Spleen (tissue), 11 donors: ENCODE data around the gene DAZAP1. TPM values are rescaled to one million over a fixed set of nuclear protein-coding genes. Genes with fewer than 3 reads are reported as not detected.

Experiments
- DNase-seq: peaks from one replicate; pipeline ENCODE4 v3.0.0-alpha.2; 2020
- H3K27ac ChIP-seq, 8 donors: fragments of 200-600 bp; sonication (generic) in 7 of 8; 1 replicate in 4 of 8; 2 replicates in 4 of 8; pipeline versions ENCODE4 v1.5.0 to v1.8.0; 2016 to 2021; ENCODE audit warnings: inconsistent platforms in 4 of 8, mild to moderate bottlenecking in 4 of 8, moderate library complexity in 1 of 8
- H3K27me3 ChIP-seq, 7 donors: fragments of 200-600 bp; sonication (generic) in 6 of 7; replicated peaks in 1 of 7; 1 replicate in 4 of 7; 2 replicates in 3 of 7; pipeline versions ENCODE4 v1.5.0 to v1.8.0; 2016 to 2021; ENCODE audit warnings: inconsistent platforms in 3 of 7, mild to moderate bottlenecking in 1 of 7
- H3K36me3 ChIP-seq, 6 donors: fragments of 200-600 bp; sonication (generic) in 5 of 6; 1 replicate in 4 of 6; 2 replicates in 2 of 6; pipeline versions ENCODE4 v1.5.0 to v1.8.0; 2016 to 2021; ENCODE audit warnings: inconsistent platforms in 2 of 6
- H3K4me1 ChIP-seq, 6 donors: fragments of 200-600 bp; sonication (generic) in 5 of 6; 1 replicate in 3 of 6; 2 replicates in 3 of 6; pipeline versions ENCODE4 v1.5.0 to v1.8.0; 2016 to 2021; ENCODE audit warnings: inconsistent platforms in 3 of 6
- H3K4me3 ChIP-seq, 8 donors: fragments of 200-600 bp; sonication (generic) in 7 of 8; 1 replicate in 4 of 8; 2 replicates in 4 of 8; pipeline versions ENCODE4 v1.5.0 to v1.8.0; 2016 to 2021; ENCODE audit warnings: inconsistent platforms in 4 of 8, mild to moderate bottlenecking in 4 of 8, moderate library complexity in 2 of 8
- H3K9me3 ChIP-seq, 8 donors: fragments of 200-600 bp; sonication (generic) in 7 of 8; 1 replicate in 4 of 8; 2 replicates in 4 of 8; pipeline versions ENCODE4 v1.5.0 to v1.8.0; 2016 to 2021; ENCODE audit warnings: inconsistent platforms in 4 of 8
- POLR2A ChIP-seq, 3 donors: fragments of 450-650 bp; IDR thresholded peaks; one replicate each; pipeline ENCODE4 v1.5.1; 2017; ENCODE audit warnings: antibody characterized with exemption in 3 of 3, mild to moderate bottlenecking in 1 of 3
- POLR2AphosphoS5 ChIP-seq, 3 donors: sonication (generic); formaldehyde crosslinking; IDR thresholded peaks; one replicate each; pipeline ENCODE4 v1.5.1; 2017; ENCODE audit warnings: antibody characterized with exemption in 3 of 3
- WGBS, 5 donors: extraction: QIAGEN DNeasy Blood & Tissue Kit in 3 of 5; methylation state at CpG; one replicate each; pipeline versions ENCODE4 v1.1.5 to v1.1.7; 2013 to 2018; 5-methylcytosine and 5-hydroxymethylcytosine counted together
- intact Hi-C: fragments of 100-400 bp; cut with DNase I; formaldehyde crosslinking; loops from one replicate; pipeline ENCODE4 v1.15.0; 2023; ENCODE audit warnings: low total_unique reads
- polyA plus RNA-seq, 3 donors: library from polyadenylated mRNA; stranded (reverse); fragments of 200-250 nt; gene quantifications; one replicate each; pipeline ENCODE4 v1.2.1, GENCODE V29; 2013
- total RNA-seq, 7 donors: library from RNA; depleted of rRNA in 3 of 7; stranded (reverse); fragments of >200 nt in 3 of 7; fragmentation: NEBNext Ultra II Directional in 4 of 7; extraction: Animal tissue kit (Norgen Biotek cat#: 25700) in 4 of 7; gene quantifications; one replicate each; pipeline versions ENCODE4 v1.1.0 to v1.2.1, GENCODE V29; 2016 to 2021
- TF ChIP-seq, protein P1 (sequence below), 11 experiments: fragments of 200-600 bp in 7 of 11; fragments of 450-650 bp in 4 of 11; sonication (generic) in 4 of 11; IDR thresholded peaks in 8 of 11; conservative IDR thresholded peaks in 3 of 11; 1 replicate in 7 of 11; 2 replicates in 4 of 11; pipeline versions ENCODE4 v1.4.0 to v1.8.0; 2016 to 2021; ENCODE audit warnings: antibody characterized with exemption in 11 of 11, inconsistent platforms in 4 of 11, mild to moderate bottlenecking in 1 of 11
- donor health status: healthy with polysubstance abuse.
- donor health status: DM: no; HTN: no; CAD: no; lungs with moderate emphysema.
- donor health status: DM: no; HTN: no; CAD: no.
- donor health status: Bipolar disorder and iron deficiency.
- donor health status: healthy.
- donor health status: DM: no; HTN: no; CAD: no.
- donor health status: DM: yes; HTN: yes; CAD: no.

DAZAP1 gene
- total and polyA plus RNA-seq, 10 donors, result 43.8 to 137 (median 99.6) TPM

DNA sequence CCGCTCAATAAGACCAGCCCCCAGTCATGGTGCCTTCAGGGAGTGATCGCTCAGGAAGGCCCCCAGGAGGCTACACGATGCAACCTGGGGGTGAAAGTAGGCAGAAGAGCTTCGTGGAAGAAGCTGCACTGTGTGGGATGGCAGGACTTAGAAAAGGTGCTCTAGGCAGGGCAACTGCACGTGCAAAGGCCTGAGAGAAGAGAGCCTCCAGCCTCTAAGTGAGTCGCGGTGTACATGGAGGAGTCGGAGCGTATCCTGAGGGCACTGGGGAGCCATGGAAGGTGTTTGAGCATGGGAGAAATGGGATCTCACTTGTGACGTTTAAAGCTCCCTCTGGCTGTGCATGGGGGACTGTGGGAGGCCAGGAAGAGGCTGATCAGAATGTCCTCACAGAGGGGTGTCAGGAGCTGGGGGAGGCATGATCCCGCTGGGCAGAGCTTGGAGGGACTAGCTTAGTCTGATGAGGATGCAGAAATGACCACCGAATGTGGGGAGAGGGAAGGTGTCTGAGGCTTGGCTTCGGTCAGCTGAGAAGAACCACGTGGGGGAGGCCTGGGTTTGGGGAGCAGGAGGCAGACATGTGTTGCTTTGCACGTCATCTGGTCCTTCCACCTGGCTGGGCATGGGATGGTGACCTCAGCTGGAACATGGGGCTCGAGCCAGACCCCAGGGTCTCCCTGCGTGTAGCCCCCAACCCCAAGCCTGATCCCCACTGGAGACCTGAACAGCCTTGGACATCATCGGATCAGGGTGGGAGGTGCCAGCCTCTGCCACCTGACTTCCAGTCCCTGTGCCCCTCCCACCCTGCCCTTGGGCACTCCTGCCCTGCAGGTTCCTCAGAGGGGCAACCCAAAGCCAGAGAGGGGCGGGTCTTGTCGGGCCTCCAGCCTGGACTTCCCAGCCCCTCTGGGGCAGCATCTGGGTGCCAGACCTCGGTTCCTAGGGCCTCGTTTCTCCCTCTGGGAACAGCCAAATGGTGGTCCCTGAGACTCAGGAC, 43.6 kb downstream of the DAZAP1 start:
- TF ChIP-seq POLR2A (IDR thresholded peaks at IDR 0.05) (no peak), POLR2AphosphoS5 (IDR thresholded peaks at IDR 0.05) (no peak)
- TF ChIP-seq, protein P1, sequence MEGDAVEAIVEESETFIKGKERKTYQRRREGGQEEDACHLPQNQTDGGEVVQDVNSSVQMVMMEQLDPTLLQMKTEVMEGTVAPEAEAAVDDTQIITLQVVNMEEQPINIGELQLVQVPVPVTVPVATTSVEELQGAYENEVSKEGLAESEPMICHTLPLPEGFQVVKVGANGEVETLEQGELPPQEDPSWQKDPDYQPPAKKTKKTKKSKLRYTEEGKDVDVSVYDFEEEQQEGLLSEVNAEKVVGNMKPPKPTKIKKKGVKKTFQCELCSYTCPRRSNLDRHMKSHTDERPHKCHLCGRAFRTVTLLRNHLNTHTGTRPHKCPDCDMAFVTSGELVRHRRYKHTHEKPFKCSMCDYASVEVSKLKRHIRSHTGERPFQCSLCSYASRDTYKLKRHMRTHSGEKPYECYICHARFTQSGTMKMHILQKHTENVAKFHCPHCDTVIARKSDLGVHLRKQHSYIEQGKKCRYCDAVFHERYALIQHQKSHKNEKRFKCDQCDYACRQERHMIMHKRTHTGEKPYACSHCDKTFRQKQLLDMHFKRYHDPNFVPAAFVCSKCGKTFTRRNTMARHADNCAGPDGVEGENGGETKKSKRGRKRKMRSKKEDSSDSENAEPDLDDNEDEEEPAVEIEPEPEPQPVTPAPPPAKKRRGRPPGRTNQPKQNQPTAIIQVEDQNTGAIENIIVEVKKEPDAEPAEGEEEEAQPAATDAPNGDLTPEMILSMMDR (IDR thresholded peaks at IDR 0.05 in 8 of 11, conservative IDR thresholded peaks at IDR 0.05 in 3 of 11), result no peak
- Histone ChIP-seq H3K4me1 (peaks cover 13 to 70% (median 52%) of the 10 kb centered on the region in 6 donors), H3K27me3 (peaks cover 13 to 100% (median 95%) of the 10 kb centered on the region in 7 donors), H3K9me3 (no peaks in the 10 kb centered on the region), H3K4me3 (no peak overlapping the region), H3K27ac (no peak overlapping the region), H3K36me3 (no peaks in the 10 kb centered on the region)
- no peak for DNase-seq
- intact Hi-C loops, result no loop called here
- 57 to 63% (median 59%) methylated on average over 17 to 22 of the region's 22 CpGs for WGBS, 5 donors

DNA sequence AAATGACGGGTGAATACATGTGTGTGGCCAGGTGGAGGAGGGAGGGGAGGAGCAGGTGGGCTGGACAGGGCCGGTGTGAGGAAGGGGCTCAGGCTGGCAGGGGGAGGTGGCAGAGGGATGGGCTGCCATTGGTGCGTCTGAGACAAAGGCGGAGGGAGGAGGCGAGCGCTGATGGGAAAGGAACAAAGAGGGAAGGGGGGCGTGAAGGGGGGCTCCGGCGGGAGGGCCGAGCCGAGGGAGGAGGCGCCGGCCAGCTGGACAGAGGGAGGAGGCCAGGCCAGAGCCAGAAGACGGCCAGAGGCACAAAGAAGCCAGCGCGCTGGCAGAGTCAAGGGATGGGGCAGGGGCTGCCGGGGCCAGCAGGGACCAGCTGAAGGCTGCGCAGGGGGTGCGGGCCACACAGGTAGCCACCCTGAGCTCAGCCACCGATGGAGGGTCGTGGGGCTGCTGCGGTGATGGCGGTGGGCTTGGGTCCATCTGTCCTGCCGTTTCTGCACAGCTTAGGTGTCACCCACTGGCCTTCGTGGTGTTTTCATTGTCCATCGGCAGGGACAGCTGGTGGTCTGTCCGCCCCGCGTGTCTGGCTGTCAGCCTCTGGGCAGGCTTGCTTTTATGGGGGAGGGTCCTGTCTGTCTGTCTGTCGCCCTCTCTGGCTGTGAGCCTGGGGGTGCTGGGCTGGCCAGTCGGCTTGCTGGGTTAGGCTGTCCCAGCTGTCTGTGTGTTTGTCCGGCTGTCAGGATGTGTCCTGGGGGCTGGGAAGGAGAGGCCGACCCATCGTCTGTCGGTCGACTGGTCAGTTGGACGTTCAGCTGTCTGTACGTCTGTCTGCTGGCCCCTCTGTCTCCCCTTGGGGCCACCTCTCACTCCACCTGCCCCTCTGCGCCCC, 44.8 kb downstream of the DAZAP1 start:
- H3K4me1 ChIP-seq, result peaks cover 4 to 70% (median 47%) of the 10 kb centered on the region in 6 donors
- no peaks in the 10 kb centered on the region for H3K9me3 ChIP-seq
- 34 to 47% (median 39%) methylated on average over 33 to 39 of the region's 39 CpGs for WGBS, 5 donors
- no peak overlapping the region for H3K27ac ChIP-seq
- no peak overlapping the region for H3K4me3 ChIP-seq
- peaks cover 7 to 100% (median 95%) of the 10 kb centered on the region in 7 donors for H3K27me3 ChIP-seq
- no peak for DNase-seq
- H3K36me3 ChIP-seq, result no peaks in the 10 kb centered on the region
- TF ChIP-seq, protein P1 (IDR thresholded peaks at IDR 0.05 in 8 of 11, conservative IDR thresholded peaks at IDR 0.05 in 3 of 11), result no peak
- TF ChIP-seq POLR2AphosphoS5 (IDR thresholded peaks at IDR 0.05), result no peak
- no peak for TF ChIP-seq POLR2A (IDR thresholded peaks at IDR 0.05)
- intact Hi-C loops, result no loop called here

DNA sequence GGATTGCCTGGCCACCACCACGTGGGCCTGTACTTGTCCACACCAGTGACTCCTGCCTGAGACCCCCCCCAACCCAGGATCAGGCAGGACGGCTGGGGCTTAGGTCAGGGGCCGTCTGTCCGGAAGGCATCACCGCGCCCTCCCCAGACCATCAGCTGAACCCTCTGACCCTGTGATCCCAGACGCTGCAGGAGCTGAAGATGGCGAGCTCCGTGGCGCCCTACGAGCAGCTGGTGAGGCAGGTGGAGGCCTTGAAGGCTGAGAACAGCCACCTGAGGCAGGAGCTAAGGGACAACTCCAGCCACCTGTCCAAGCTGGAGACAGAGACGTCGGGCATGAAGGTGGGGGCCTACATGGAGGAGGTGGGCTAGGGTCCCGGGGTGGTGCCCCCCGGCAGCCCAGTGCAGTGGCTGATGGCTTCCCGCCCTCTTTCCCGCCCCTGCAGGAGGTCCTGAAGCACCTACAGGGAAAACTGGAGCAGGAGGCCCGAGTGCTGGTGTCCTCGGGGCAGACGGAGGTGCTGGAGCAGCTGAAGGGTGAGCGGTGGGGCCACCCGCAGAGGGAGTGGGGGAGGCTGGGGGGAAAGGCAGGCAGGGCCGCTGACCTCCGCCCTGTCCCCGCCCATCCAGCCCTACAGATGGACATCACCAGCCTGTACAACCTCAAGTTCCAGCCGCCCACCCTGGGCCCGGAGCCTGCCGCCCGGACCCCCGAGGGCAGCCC, 45.6 kb downstream of the DAZAP1 start:
- Histone ChIP-seq H3K4me3 (no peak overlapping the region), H3K27ac (no peak overlapping the region), H3K36me3 (no peaks in the 10 kb centered on the region), H3K27me3 (peaks cover 7 to 100% (median 97%) of the 10 kb centered on the region in 7 donors), H3K4me1 (peaks cover 4 to 69% (median 47%) of the 10 kb centered on the region in 6 donors), H3K9me3 (no peaks in the 10 kb centered on the region)
- intact Hi-C loops, result no loop called here
- no peak for DNase-seq
- TF ChIP-seq POLR2AphosphoS5 (IDR thresholded peaks at IDR 0.05) (no peak), POLR2A (IDR thresholded peaks at IDR 0.05) (no peak)
- TF ChIP-seq, protein P1 (IDR thresholded peaks at IDR 0.05 in 8 of 11, conservative IDR thresholded peaks at IDR 0.05 in 3 of 11), result no peak
- 47 to 78% (median 66%) methylated on average over 9 to 30 of the region's 30 CpGs for WGBS, 5 donors
